IMR-90 (cell line): ENCODE data around the gene GLG1. TPM values are rescaled to one million over a fixed set of nuclear protein-coding genes. Genes with fewer than 3 reads are reported as not detected.

Experiments used
- ATAC-seq: fragments of 200-7000 bp; cut with Tn5 transposase; 2 replicates; pipeline ENCODE4 v1.9.1; 2020; ENCODE audit warnings: low read depth, mild to moderate bottlenecking, moderate library complexity
- BruUV-seq: library from RNA; stranded (reverse); fragments of 400-500 nt; replicated peaks from 2 replicates; lab custom pipeline; 2021; lab: Mats Ljungman, UMichigan
- CTCF ChIA-PET: fragments of 300-600 bp; formaldehyde crosslinking; extraction: SDS; loops from one replicate; lab custom pipeline; 2021; ENCODE audit warnings: antibody characterized with exemption; lab: Yijun Ruan, JAX
- POLR2A ChIA-PET: fragments of 300-600 bp; sonication (Branson Sonifier 250); formaldehyde crosslinking; loops from one replicate; lab custom pipeline; 2022; ENCODE audit warnings: antibody characterized with exemption; ENCODE audit not compliant: unreplicated experiment; lab: Charles Lee
- DNase-seq: peaks from one replicate; pipeline ENCODE4 v3.0.0; 2013
- H2AFZ ChIP-seq: replicated peaks from 2 replicates; pipeline ENCODE3; 2013; ENCODE audit warnings: low read length, mild to moderate bottlenecking; ENCODE audit not compliant: poor library complexity
- H2AK5ac ChIP-seq: 2 replicates; pipeline ENCODE4 v1.6.1; 2013; ENCODE audit warnings: low read depth, low read length, inconsistent platforms
- H2AK9ac ChIP-seq: replicated peaks from 2 replicates; pipeline ENCODE3; 2013; ENCODE audit warnings: mild to moderate bottlenecking, low read depth, low read length, moderate library complexity; ENCODE audit not compliant: poor library complexity
- H2BK120ac ChIP-seq: 2 replicates; pipeline ENCODE4 v1.6.1; 2013; ENCODE audit warnings: low read depth, low read length, inconsistent platforms
- H2BK15ac ChIP-seq: 3 replicates; pipeline ENCODE4 v1.6.1; 2013; ENCODE audit warnings: low read depth, low read length, inconsistent platforms
- H2BK20ac ChIP-seq: 2 replicates; pipeline ENCODE4 v1.6.1; 2013; ENCODE audit warnings: low read depth, mild to moderate bottlenecking, inconsistent platforms, low read length, moderate library complexity
- H2BK5ac ChIP-seq: 2 replicates; pipeline ENCODE4 v1.6.1; 2013; ENCODE audit warnings: mild to moderate bottlenecking, low read depth, low read length, inconsistent platforms; ENCODE audit not compliant: poor library complexity, severe bottlenecking
- H3K14ac ChIP-seq: replicated peaks from 2 replicates; pipeline ENCODE4 v1.6.1; 2013; ENCODE audit warnings: low read depth, low read length, inconsistent platforms
- H3K18ac ChIP-seq: 2 replicates; pipeline ENCODE4 v1.6.1; 2013; ENCODE audit warnings: low read depth, low read length, control low read depth
- H3K23ac ChIP-seq: 2 replicates; pipeline ENCODE4 v1.6.1; 2013; ENCODE audit warnings: low read depth, low read length, inconsistent platforms
- H3K27ac ChIP-seq: 2 replicates; pipeline ENCODE4 v1.5.1; 2013; ENCODE audit warnings: mild to moderate bottlenecking, control low read depth, low read length; ENCODE audit not compliant: insufficient read depth
- H3K27me3 ChIP-seq: 2 replicates; pipeline ENCODE4 v1.6.1; 2013; ENCODE audit warnings: low read length; ENCODE audit not compliant: control insufficient read depth, insufficient read depth
- H3K36me3 ChIP-seq: 2 replicates; pipeline ENCODE4 v1.6.1; 2013; ENCODE audit warnings: low read length, mixed read lengths; ENCODE audit not compliant: control insufficient read depth, insufficient read depth
- H3K4ac ChIP-seq: 2 replicates; pipeline ENCODE4 v1.6.1; 2013; ENCODE audit warnings: low read depth, low read length, inconsistent platforms
- H3K4me1 ChIP-seq: 2 replicates; pipeline ENCODE4 v1.6.1; 2013; ENCODE audit warnings: low read length, mixed read lengths; ENCODE audit not compliant: control insufficient read depth, insufficient read depth
- H3K4me2 ChIP-seq: 2 replicates; pipeline ENCODE4 v1.6.1; 2013; ENCODE audit warnings: low read depth, mild to moderate bottlenecking, control low read depth, low read length, moderate library complexity
- H3K4me3 ChIP-seq: 2 replicates; pipeline ENCODE4 v1.5.1; 2013; ENCODE audit warnings: low read depth, mild to moderate bottlenecking, control low read depth, low read length, moderate library complexity; ENCODE audit not compliant: insufficient read depth
- H3K56ac ChIP-seq: 2 replicates; pipeline ENCODE4 v1.6.1; 2013; ENCODE audit warnings: low read length, inconsistent platforms; ENCODE audit not compliant: insufficient read depth; ENCODE audit errors: extremely low read depth
- H3K79me1 ChIP-seq, 2 experiments: 2 replicates each; pipeline ENCODE4 v1.6.1; 2013; ENCODE audit warnings: low read length in 2 of 2, inconsistent platforms in 1 of 2, low read depth in 1 of 2
- H3K9ac ChIP-seq: 2 replicates; pipeline ENCODE4 v1.6.1; 2013; ENCODE audit warnings: low read depth, low read length, control low read depth
- H3K9me1 ChIP-seq: 2 replicates; pipeline ENCODE4 v1.6.1; 2013; ENCODE audit warnings: low read length, inconsistent platforms; ENCODE audit not compliant: insufficient read depth
- H3K9me3 ChIP-seq: 2 replicates; pipeline ENCODE4 v1.6.1; 2013; ENCODE audit warnings: low read length; ENCODE audit not compliant: control insufficient read depth, insufficient read depth
- H4K20me1 ChIP-seq: 2 replicates; pipeline ENCODE4 v1.6.1; 2013; ENCODE audit warnings: low read length, inconsistent platforms; ENCODE audit not compliant: insufficient read depth
- H4K5ac ChIP-seq: 2 replicates; pipeline ENCODE4 v1.6.1; 2013; ENCODE audit warnings: mild to moderate bottlenecking, low read depth, low read length, control low read depth
- H4K8ac ChIP-seq, 2 experiments: 2 replicates each; pipeline ENCODE4 v1.6.1; 2013; ENCODE audit warnings: low read depth in 2 of 2, low read length in 2 of 2, control low read depth in 1 of 2, inconsistent platforms in 1 of 2
- H4K91ac ChIP-seq: 2 replicates; pipeline ENCODE4 v1.6.1; 2013; ENCODE audit warnings: low read depth, low read length, inconsistent platforms; ENCODE audit not compliant: insufficient read depth
- BHLHE40 ChIP-seq: fragments of 150-350 bp; IDR thresholded peaks from 2 replicates; pipeline ENCODE4 v1.6.1; 2016; ENCODE audit warnings: mild to moderate bottlenecking, low read depth, low read length
- CEBPB ChIP-seq: IDR thresholded peaks from 2 replicates; pipeline ENCODE4 v1.6.1; 2012; ENCODE audit warnings: low read depth, low read length, improper control_type of control experiment
- CHD1 ChIP-seq: IDR thresholded peaks from 2 replicates; pipeline ENCODE4 v1.6.1; 2012; ENCODE audit warnings: low read depth, low read length, improper control_type of control experiment
- FOS ChIP-seq: fragments of 150-350 bp; IDR thresholded peaks from 2 replicates; pipeline ENCODE4 v1.6.1; 2016; ENCODE audit warnings: low read depth, low read length
- MAFK ChIP-seq: IDR thresholded peaks from 2 replicates; pipeline ENCODE4 v1.6.1; 2012; ENCODE audit warnings: low read depth, low read length, improper control_type of control experiment
- MXI1 ChIP-seq: IDR thresholded peaks from 2 replicates; pipeline ENCODE4 v1.6.1; 2012; ENCODE audit warnings: low read depth, mild to moderate bottlenecking, low read length, moderate library complexity, borderline replicate concordance
- RAD21 ChIP-seq: IDR thresholded peaks from 2 replicates; pipeline ENCODE4 v1.6.1; 2012; ENCODE audit warnings: low read length, improper control_type of control experiment
- RFX5 ChIP-seq: IDR thresholded peaks from 2 replicates; pipeline ENCODE4 v1.8.0; 2012; ENCODE audit warnings: low read depth, mild to moderate bottlenecking, low read length, moderate library complexity
- SMC3 ChIP-seq: fragments of 150-350 bp; IDR thresholded peaks from 2 replicates; pipeline ENCODE4 v1.6.1; 2016; ENCODE audit warnings: low read depth, mild to moderate bottlenecking, antibody characterized with exemption, low read length, moderate library complexity
- WGBS, 2 experiments: methylation state at CpG; one replicate each; pipeline versions ENCODE4 v1.1.5 to v1.1.7; 2013; ENCODE audit warnings: missing lambda C conversion rate in 2 of 2; ENCODE audit not compliant: insufficient read length in 1 of 2; ENCODE audit errors: extremely low coverage in 2 of 2; 5-methylcytosine and 5-hydroxymethylcytosine counted together
- dilution Hi-C: fragments of 300-500 bp; cut with HindIII; formaldehyde crosslinking; loops from one replicate; pipeline ENCODE4 v1.14.3; 2018; ENCODE audit warnings: low sequenced_read_pairs; ENCODE audit not compliant: unreplicated experiment
- in situ Hi-C: fragments of 300-500 bp; cut with MboI; formaldehyde crosslinking; loops from 3 replicates; pipeline ENCODE4 v1.14.3; 2019; ENCODE audit warnings: low sequenced_read_pairs, inconsistent platforms, mixed read lengths
- intact Hi-C: fragments of 100-400 bp; cut with micrococcal nuclease; formaldehyde crosslinking; loops from 2 replicates; pipeline ENCODE4 v1.10.0; 2022
- polyA plus RNA-seq, 3 experiments: library from polyadenylated mRNA; depleted of rRNA; stranded (reverse); fragments of >200 nt; gene quantifications; 2 replicates each; pipeline ENCODE4 v1.2.3, GENCODE V29; 2012; ENCODE audit warnings: low replicate concordance in 1 of 3
- total RNA-seq: library from RNA; depleted of rRNA; stranded (reverse); fragments of >200 nt; gene quantifications from 2 replicates; pipeline ENCODE4 v1.2.3, GENCODE V29; 2012
- TF ChIP-seq, protein P1 (sequence below): fragments of 150-350 bp; IDR thresholded peaks from 2 replicates; pipeline ENCODE4 v1.6.1; 2017; ENCODE audit warnings: mild to moderate bottlenecking, antibody characterized with exemption, low read length, low read depth
- TF ChIP-seq, protein P2 (sequence below): conservative IDR thresholded peaks from 2 replicates; pipeline ENCODE4 v1.5.1; 2012; ENCODE audit warnings: mild to moderate bottlenecking, low read depth, low read length, improper control_type of control experiment
- TF ChIP-seq, protein P3 (sequence below): fragments of 150-350 bp; IDR thresholded peaks from 2 replicates; pipeline ENCODE4 v1.6.1; 2016; ENCODE audit warnings: low read depth, mild to moderate bottlenecking, low read length, moderate library complexity, borderline replicate concordance

GLG1 gene
- total and polyA plus RNA-seq, 2 of the 4 experiments (the other 2 are of a cell fraction) = 91.0 to 107 TPM

DNA sequence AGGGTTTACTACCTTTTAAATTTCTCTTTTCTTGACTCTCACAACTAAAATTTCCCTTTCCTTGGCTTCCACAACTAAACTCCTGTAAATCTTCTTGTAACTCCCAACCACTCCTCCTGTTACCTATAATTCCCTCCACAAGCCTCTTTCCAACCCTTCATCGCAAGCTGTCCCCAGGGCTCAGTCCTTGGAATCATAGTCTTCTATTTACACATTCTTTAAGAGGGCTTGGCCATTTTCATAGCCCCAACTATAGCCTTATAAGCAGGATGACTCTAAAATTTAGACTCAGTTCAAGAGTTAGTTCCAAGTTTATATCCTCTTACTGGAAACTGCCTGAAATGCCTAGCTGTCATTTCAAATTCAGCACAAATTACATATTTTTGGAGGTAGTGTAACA is 23.9 kb downstream of the GLG1 start:
- Histone ChIP-seq H2BK120ac (no peak overlapping the region), H3K27ac (no peak overlapping the region), H4K8ac (no peak overlapping the region), H4K20me1 (peaks cover 63% of the 10 kb centered on the region), H3K79me1 (peaks cover 22 to 68% of the 10 kb centered on the region in 2 experiments), H2BK5ac (no peak overlapping the region), H3K27me3 (no peaks in the 10 kb centered on the region), H3K9me3 (no peaks in the 10 kb centered on the region), H4K5ac (no peak overlapping the region), H3K4me3 (no peak overlapping the region), H3K36me3 (no peaks in the 10 kb centered on the region), H3K14ac (no peak overlapping the region), H2AK5ac (no peak overlapping the region), H3K4ac (no peak overlapping the region), H2BK20ac (no peak overlapping the region), H3K4me1 (peaks cover 6% of the 10 kb centered on the region), H3K9ac (no peak overlapping the region), H3K4me2 (no peak overlapping the region), H2AK9ac (no peak overlapping the region), H3K56ac (no peak overlapping the region), H3K9me1 (peaks cover 11% of the 10 kb centered on the region; the same call in 1 of the 2 replicates), H3K18ac (no peak overlapping the region), H2AFZ (no peak overlapping the region), H2BK15ac (no peak overlapping the region), H3K23ac (no peak overlapping the region), H4K91ac (no peak overlapping the region)
- ATAC-seq (peak; percentile 27; the same call in 1 of the 2 replicates), DNase-seq (no peak)
- ChIA-PET POLR2A (no interaction called here), CTCF (no interaction called here)
- TF ChIP-seq RAD21 = no peak
- TF ChIP-seq MAFK = no peak
- TF ChIP-seq CHD1 = no peak
- no peak for TF ChIP-seq BHLHE40
- no peak for TF ChIP-seq RFX5
- TF ChIP-seq, protein P1, sequence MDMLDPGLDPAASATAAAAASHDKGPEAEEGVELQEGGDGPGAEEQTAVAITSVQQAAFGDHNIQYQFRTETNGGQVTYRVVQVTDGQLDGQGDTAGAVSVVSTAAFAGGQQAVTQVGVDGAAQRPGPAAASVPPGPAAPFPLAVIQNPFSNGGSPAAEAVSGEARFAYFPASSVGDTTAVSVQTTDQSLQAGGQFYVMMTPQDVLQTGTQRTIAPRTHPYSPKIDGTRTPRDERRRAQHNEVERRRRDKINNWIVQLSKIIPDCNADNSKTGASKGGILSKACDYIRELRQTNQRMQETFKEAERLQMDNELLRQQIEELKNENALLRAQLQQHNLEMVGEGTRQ = no peak
- TF ChIP-seq, protein P2, sequence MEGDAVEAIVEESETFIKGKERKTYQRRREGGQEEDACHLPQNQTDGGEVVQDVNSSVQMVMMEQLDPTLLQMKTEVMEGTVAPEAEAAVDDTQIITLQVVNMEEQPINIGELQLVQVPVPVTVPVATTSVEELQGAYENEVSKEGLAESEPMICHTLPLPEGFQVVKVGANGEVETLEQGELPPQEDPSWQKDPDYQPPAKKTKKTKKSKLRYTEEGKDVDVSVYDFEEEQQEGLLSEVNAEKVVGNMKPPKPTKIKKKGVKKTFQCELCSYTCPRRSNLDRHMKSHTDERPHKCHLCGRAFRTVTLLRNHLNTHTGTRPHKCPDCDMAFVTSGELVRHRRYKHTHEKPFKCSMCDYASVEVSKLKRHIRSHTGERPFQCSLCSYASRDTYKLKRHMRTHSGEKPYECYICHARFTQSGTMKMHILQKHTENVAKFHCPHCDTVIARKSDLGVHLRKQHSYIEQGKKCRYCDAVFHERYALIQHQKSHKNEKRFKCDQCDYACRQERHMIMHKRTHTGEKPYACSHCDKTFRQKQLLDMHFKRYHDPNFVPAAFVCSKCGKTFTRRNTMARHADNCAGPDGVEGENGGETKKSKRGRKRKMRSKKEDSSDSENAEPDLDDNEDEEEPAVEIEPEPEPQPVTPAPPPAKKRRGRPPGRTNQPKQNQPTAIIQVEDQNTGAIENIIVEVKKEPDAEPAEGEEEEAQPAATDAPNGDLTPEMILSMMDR = no peak
- no peak for TF ChIP-seq CEBPB
- no peak for TF ChIP-seq SMC3
- TF ChIP-seq MXI1 = no peak
- no peak for TF ChIP-seq FOS
- TF ChIP-seq, protein P3, sequence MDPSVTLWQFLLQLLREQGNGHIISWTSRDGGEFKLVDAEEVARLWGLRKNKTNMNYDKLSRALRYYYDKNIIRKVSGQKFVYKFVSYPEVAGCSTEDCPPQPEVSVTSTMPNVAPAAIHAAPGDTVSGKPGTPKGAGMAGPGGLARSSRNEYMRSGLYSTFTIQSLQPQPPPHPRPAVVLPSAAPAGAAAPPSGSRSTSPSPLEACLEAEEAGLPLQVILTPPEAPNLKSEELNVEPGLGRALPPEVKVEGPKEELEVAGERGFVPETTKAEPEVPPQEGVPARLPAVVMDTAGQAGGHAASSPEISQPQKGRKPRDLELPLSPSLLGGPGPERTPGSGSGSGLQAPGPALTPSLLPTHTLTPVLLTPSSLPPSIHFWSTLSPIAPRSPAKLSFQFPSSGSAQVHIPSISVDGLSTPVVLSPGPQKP = no peak
- BruUV-seq = no TSS peak
- in situ Hi-C loops (no loop called here), intact Hi-C loops (no loop called here), dilution Hi-C loops (no loop called here)
- no CpG with 5 or more reads among the region's 1 CpG for WGBS, 2 experiments
